Right lobe of liver (tissue), 6 donors: ENCODE data around the gene MPP2. TPM values are rescaled to one million over a fixed set of nuclear protein-coding genes. Genes with fewer than 3 reads are reported as not detected.

Experiments
- ATAC-seq, 4 donors: fragments of 200-7000 bp; cut with Tn5 transposase; one replicate each; pipeline ENCODE4 v1.9.1; 2020; ENCODE audit warnings: mild to moderate bottlenecking in 4 of 4, moderate library complexity in 4 of 4
- DNase-seq, 3 donors: peaks; one replicate each; pipeline ENCODE4 v3.0.0-alpha.2; 2020
- H3K27ac ChIP-seq, 3 donors: fragments of 200-600 bp; one replicate each; pipeline ENCODE4 v1.8.0; 2022
- H3K27me3 ChIP-seq, 2 donors: fragments of 200-600 bp; one replicate each; pipeline ENCODE4 v1.8.0; 2022
- H3K36me3 ChIP-seq, 4 donors: fragments of 200-600 bp; sonication (generic) in 1 of 4; one replicate each; pipeline versions ENCODE4 v1.5.1 to v1.8.0; 2017 to 2022; ENCODE audit warnings: control low read depth in 1 of 4
- H3K4me1 ChIP-seq, 4 donors: fragments of 200-600 bp; sonication (generic) in 1 of 4; one replicate each; pipeline versions ENCODE4 v1.5.1 to v1.8.0; 2017 to 2022; ENCODE audit warnings: control low read depth in 1 of 4
- H3K4me3 ChIP-seq, 3 donors: fragments of 200-600 bp; one replicate each; pipeline ENCODE4 v1.8.0; 2022
- H3K9me3 ChIP-seq, 4 donors: fragments of 200-600 bp; sonication (generic) in 1 of 4; one replicate each; pipeline versions ENCODE4 v1.5.1 to v1.8.0; 2017 to 2022; ENCODE audit warnings: control low read depth in 1 of 4
- POLR2A ChIP-seq: fragments of 450-650 bp; IDR thresholded peaks from one replicate; pipeline ENCODE4 v1.6.1; 2017; ENCODE audit warnings: antibody characterized with exemption, mild to moderate bottlenecking
- WGBS: methylation state at CpG from one replicate; pipeline ENCODE4 v1.1.6; 2018; ENCODE audit warnings: low coverage, low lambda C conversion rate; ENCODE audit not compliant: insufficient coverage; ENCODE audit errors: missing lambda C conversion rate; 5-methylcytosine and 5-hydroxymethylcytosine counted together
- intact Hi-C, 2 donors: fragments of 100-400 bp; cut with DNase I; formaldehyde crosslinking; loops; one replicate each; pipeline versions ENCODE4 v1.11.2 to v1.14.1; 2022
- total RNA-seq, 6 experiments: library from RNA; depleted of rRNA in 2 of 6; stranded (reverse); fragments of >200 nt in 2 of 6; fragmentation: NEBNext Ultra II Directional in 3 of 6; extraction: Animal tissue kit (Norgen Biotek cat#: 25700) in 3 of 6; gene quantifications; one replicate each; pipeline versions ENCODE4 v1.1.0 to v1.2.4, GENCODE V29; 2016 to 2023
- TF ChIP-seq, protein P1 (sequence below), 4 donors: fragments of 200-600 bp in 3 of 4; fragments of 450-650 bp in 1 of 4; IDR thresholded peaks; one replicate each; pipeline versions ENCODE4 v1.5.1 to v1.8.0; 2016 to 2022; ENCODE audit warnings: antibody characterized with exemption in 4 of 4, mild to moderate bottlenecking in 2 of 4
- donor health status: DM: no; HTN: yes; CAD: no.
- donor health status: DM: no; HTN: no; CAD: no.
- donor health status: DM: no; HTN: no; CAD: no.
- donor health status: DM: no; HTN: yes; CAD: no.
- donor health status: DM: no; HTN: yes; CAD: no.

Gene MPP2
- total RNA-seq, 6 experiments from 2014 or later = 0.13 to 1.2 (median 0.18) TPM; not detected in 3

DNA sequence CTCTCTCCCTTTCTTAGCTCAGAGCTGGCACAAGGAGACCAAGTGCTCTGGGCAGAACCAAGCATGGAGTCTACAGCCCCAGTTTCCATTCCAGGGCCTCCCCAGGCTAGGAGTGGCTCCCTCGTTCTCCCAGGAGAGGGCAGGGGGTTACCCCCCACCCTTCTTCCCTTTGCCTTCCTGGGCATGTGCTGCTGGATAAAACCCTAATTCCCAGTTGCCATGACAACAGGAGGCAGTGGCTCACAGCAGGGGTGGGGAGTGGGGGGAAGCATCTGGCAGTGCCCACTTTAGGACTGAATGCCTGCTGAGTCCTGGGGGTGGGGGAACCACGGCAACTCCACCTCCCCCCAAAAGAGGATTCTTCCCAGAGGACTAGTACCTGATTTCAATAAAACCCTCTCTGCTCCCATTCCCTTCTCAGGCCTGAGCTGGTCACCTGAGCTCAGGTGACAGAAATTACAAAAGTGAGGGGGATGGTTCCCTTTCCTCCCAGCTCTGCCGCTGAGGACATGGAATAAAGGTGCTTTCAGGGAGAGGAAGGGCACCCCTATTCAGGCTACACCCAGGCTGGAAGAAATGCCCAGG, 1.8 kb downstream of the MPP2 start:
- DNase-seq (no peak), ATAC-seq (no peak)
- peaks cover 10 to 14% of the 10 kb centered on the region in 2 donors for H3K27me3 ChIP-seq
- intact Hi-C loops = loop anchor here in 1 of 2 donors (10.0 kb wide), 1 partner anchor 89 kb away; no protein-coding TSS in a partner anchor
- H3K27ac ChIP-seq = no peak overlapping the region
- H3K9me3 ChIP-seq = no peaks in the 10 kb centered on the region
- no peak overlapping the region for H3K4me3 ChIP-seq
- TF ChIP-seq, protein P1, sequence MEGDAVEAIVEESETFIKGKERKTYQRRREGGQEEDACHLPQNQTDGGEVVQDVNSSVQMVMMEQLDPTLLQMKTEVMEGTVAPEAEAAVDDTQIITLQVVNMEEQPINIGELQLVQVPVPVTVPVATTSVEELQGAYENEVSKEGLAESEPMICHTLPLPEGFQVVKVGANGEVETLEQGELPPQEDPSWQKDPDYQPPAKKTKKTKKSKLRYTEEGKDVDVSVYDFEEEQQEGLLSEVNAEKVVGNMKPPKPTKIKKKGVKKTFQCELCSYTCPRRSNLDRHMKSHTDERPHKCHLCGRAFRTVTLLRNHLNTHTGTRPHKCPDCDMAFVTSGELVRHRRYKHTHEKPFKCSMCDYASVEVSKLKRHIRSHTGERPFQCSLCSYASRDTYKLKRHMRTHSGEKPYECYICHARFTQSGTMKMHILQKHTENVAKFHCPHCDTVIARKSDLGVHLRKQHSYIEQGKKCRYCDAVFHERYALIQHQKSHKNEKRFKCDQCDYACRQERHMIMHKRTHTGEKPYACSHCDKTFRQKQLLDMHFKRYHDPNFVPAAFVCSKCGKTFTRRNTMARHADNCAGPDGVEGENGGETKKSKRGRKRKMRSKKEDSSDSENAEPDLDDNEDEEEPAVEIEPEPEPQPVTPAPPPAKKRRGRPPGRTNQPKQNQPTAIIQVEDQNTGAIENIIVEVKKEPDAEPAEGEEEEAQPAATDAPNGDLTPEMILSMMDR (IDR thresholded peaks at IDR 0.05) = no peak
- no peak for TF ChIP-seq POLR2A
- peaks cover 0 to 7% (median 0%) of the 10 kb centered on the region in 4 donors for H3K4me1 ChIP-seq
- WGBS = 20% methylated on average over 3 of the region's 3 CpGs
- no peaks in the 10 kb centered on the region for H3K36me3 ChIP-seq

DNA sequence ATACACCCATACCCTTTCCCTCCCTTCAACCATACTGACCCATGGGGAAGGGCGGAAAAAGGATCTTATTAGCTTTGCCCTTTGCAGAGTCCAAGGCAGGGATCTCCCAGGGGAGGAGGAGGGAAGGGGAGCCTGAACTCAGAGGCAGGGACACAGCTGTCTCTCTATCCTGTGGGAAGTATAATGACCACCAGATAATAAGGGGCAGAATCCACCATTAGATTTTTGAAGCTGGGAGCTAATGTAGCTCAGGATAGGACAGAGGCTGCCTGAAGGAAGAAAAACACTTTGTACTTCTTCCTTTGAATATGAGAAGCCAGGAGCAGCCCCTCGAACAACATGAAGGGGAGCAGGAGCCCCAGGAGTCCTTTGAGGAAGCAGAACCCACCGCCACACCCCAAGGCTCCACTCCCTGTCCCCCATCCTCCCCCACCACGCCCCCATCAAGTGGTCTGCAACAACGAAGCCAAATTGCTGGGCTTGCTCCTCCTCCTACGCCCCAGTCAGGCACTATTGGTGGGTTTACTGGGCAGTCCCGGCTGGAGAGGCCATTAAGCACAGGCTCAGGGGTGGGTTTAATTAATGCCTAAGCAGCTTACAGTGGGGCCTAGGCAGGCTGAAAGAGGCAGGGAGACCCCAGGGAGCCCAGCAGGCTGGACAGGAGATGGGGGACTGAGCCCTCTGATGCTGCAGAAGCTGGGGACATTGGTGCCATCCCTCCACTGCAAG, 5.3 kb downstream of the MPP2 start:
- Histone ChIP-seq H3K27me3 (peaks cover 7 to 10% of the 10 kb centered on the region in 2 donors), H3K4me1 (peaks cover 0 to 7% (median 0%) of the 10 kb centered on the region in 4 donors), H3K4me3 (no peak overlapping the region), H3K9me3 (no peaks in the 10 kb centered on the region), H3K36me3 (no peaks in the 10 kb centered on the region), H3K27ac (no peak overlapping the region)
- no peak for DNase-seq
- intact Hi-C loops = loop anchor here in 1 of 2 donors (10.0 kb wide), 1 partner anchor 93 kb away; no protein-coding TSS in a partner anchor
- WGBS = 50% methylated on average over 6 of the region's 7 CpGs
- ATAC-seq = no peak
- TF ChIP-seq, protein P1 (IDR thresholded peaks at IDR 0.05) = no peak
- TF ChIP-seq POLR2A = no peak

DNA sequence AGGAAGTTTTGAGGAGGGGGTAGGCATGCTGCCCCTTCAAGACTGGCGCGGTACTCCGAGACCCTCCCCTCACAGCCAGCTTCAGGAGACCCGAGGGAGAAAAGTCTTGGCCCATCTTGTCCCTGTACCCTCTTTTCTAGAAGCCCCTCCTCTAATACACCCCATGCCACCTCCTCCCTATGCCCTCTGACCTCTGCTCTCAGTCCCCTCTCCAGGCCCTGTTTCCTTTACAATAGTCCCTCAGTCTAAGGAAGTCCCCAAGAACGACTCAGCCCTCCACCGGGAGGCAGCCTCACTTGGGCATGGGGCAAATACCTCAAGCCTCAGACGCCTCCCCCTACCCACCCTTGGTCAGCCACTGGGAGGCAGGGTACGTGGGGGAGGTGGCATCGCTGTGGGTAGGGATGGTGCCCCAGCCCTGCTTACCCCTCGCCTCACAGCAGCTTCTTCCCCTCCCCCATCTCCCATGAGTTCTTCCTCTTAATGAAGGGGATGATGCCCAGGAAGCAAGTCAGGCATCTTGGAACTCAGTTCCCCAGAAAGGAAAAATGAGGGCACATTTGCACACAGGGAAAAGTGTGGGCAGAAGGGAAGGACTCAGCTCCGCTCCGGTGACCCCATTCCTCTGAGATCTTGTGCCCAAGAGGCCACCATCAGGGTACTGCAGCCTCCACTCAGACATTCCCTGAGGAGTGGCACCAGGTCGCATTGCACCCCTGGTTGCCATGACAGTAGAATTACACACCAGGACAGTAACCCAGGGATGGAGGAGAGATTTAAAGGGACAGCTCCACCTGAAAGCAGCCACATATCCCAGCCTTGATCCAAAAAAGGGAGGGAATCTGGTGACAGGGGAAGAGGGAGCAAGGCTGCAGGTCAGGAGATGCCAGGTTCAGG, 6.2 kb downstream of the MPP2 start:
- no peak for DNase-seq
- intact Hi-C loops = loop anchor here in 1 of 2 donors (10.0 kb wide), 1 partner anchor 94 kb away; no protein-coding TSS in a partner anchor

More for the DNA sequence above, 6.2 kb downstream of the MPP2 start:
- peaks cover 0 to 3% (median 0%) of the 10 kb centered on the region in 4 donors for H3K4me1 ChIP-seq
- ATAC-seq = no peak
- H3K36me3 ChIP-seq = no peaks in the 10 kb centered on the region
- no peaks in the 10 kb centered on the region for H3K9me3 ChIP-seq
- WGBS = 10% methylated on average over 5 of the region's 13 CpGs
- peaks cover 3 to 5% of the 10 kb centered on the region in 2 donors for H3K27me3 ChIP-seq
- TF ChIP-seq, protein P1 (IDR thresholded peaks at IDR 0.05) = no peak
- TF ChIP-seq POLR2A = no peak
- H3K4me3 ChIP-seq = peak overlapping the region; percentile 16 to 36 (median 25)
- H3K27ac ChIP-seq = no peak overlapping the region
